HG02870 (cell line): ENCODE measurements around the gene DXO.

Experiments used
- ATAC-seq: cut with Tn5 transposase; IDR thresholded peaks from one replicate; pipeline ENCODE4 v1.9.1; 2021; ENCODE audit warnings: mild to moderate bottlenecking, moderate library complexity; ENCODE audit not compliant: unreplicated experiment

Gene DXO

GRCh38 chr6:31958741-31959739, 12.9 kb downstream of the DXO start, which contains the start of the genes NELFE and SKIC2:
Gene NELFE, minus strand, starts transcription at chr6:31958971. Its CDS starts 525 bp downstream, at chr6:31958446.
Gene SKIC2, plus strand, starts transcription at chr6:31959175. Its CDS starts 18 bp downstream, at chr6:31959193.
- peak; percentile 95 for ATAC-seq

GRCh38 chr6:31958412-31958740, 13.6 kb downstream of the DXO start:
- ATAC-seq = no peak

GRCh38 chr6:31956796-31957195, 15.1 kb downstream of the DXO start:
- no peak for ATAC-seq

- no peak for ATAC-seq
These were observed 17.4 kb downstream of the DXO start for GRCh38 chr6:31954511-31954910.

GRCh38 chr6:31952890-31953289, 19.0 kb downstream of the DXO start:
- ATAC-seq = no peak

- no peak for ATAC-seq
These were observed 19.7 kb downstream of the DXO start for GRCh38 chr6:31952140-31952805.

- ATAC-seq = no peak
These were observed 21.9 kb downstream of the DXO start for GRCh38 chr6:31949926-31950548.

- no peak for ATAC-seq
These were observed 23.1 kb downstream of the DXO start for GRCh38 chr6:31948753-31949413.

GRCh38 chr6:31948306-31948705, 23.6 kb downstream of the DXO start:
- ATAC-seq = no peak

GRCh38 chr6:31947864-31948263, 24.1 kb downstream of the DXO start:
- no peak for ATAC-seq

- no peak for ATAC-seq
These were observed 24.8 kb downstream of the DXO start for GRCh38 chr6:31947070-31947675.

GRCh38 chr6:31946370-31946885, 25.5 kb downstream of the DXO start:
- ATAC-seq = no peak

- ATAC-seq = no peak
These were observed 26.2 kb downstream of the DXO start, which contains the start of gene CFB for GRCh38 chr6:31945507-31946369. Gene CFB, plus strand, starts transcription at chr6:31946095. Its CDS starts 127 bp downstream, at chr6:31946222.

GRCh38 chr6:31945154-31945506, 26.8 kb downstream of the DXO start:
- ATAC-seq = no peak

GRCh38 chr6:31943742-31944141, 28.2 kb downstream of the DXO start:
- ATAC-seq = no peak

GRCh38 chr6:31940256-31940664, 31.7 kb downstream of the DXO start:
- ATAC-seq = no peak

GRCh38 chr6:31935823-31936222, 36.1 kb downstream of the DXO start:
- ATAC-seq = no peak

- no peak for ATAC-seq
These were observed 36.9 kb downstream of the DXO start for GRCh38 chr6:31935021-31935420.

- no peak for ATAC-seq
These were observed 38.4 kb downstream of the DXO start for GRCh38 chr6:31933537-31933936.
